Keratinocyte (primary cell): Measurements from ENCODE around the gene CENPV. TPM values are rescaled to one million over a fixed set of nuclear protein-coding genes. Genes with fewer than 3 reads are reported as not detected.

Source experiments
- DNase-seq: peaks from one replicate; pipeline ENCODE4 v3.0.0-alpha.2; 2011; ENCODE audit warnings: low read depth, missing footprints, low spot score
- FAIRE-seq: peaks from 2 replicates; lab custom pipeline; 2011; peaks lifted over from hg19 to GRCh38; lab: Jason Lieb, UNC
- H2AFZ ChIP-seq: 2 replicates; pipeline ENCODE4 v1.6.0; 2012; ENCODE audit warnings: low read length, control low read depth, inconsistent platforms; ENCODE audit not compliant: control insufficient read depth
- H3K27ac ChIP-seq: 2 replicates; pipeline ENCODE4 v1.5.1; 2011; ENCODE audit warnings: low read length; ENCODE audit not compliant: control insufficient read depth, insufficient read depth
- H3K27me3 ChIP-seq: 3 replicates; pipeline ENCODE4 v1.6.0; 2011; ENCODE audit warnings: low read length; ENCODE audit not compliant: control insufficient read depth, insufficient read depth; ENCODE audit errors: extremely low read depth
- H3K36me3 ChIP-seq, 2 experiments: 2 replicates in 1 of 2; 3 replicates in 1 of 2; pipeline ENCODE4 v1.5.1; 2011; ENCODE audit warnings: low read length in 2 of 2, mild to moderate bottlenecking in 1 of 2; ENCODE audit not compliant: control insufficient read depth in 2 of 2, insufficient read depth in 2 of 2; ENCODE audit errors: extremely low read depth in 1 of 2
- H3K4me1 ChIP-seq: 3 replicates; pipeline ENCODE4 v1.5.1; 2011; ENCODE audit warnings: low read length; ENCODE audit not compliant: control insufficient read depth, insufficient read depth; ENCODE audit errors: extremely low read depth
- H3K4me2 ChIP-seq: 3 replicates; pipeline ENCODE4 v1.6.0; 2011; ENCODE audit warnings: low read depth, low read length; ENCODE audit not compliant: control insufficient read depth, insufficient read depth; ENCODE audit errors: extremely low read depth
- H3K4me3 ChIP-seq, 3 experiments: fragments of 200-600 bp in 1 of 3; sonication (generic) in 1 of 3; 2 replicates in 2 of 3; 3 replicates in 1 of 3; pipeline ENCODE4 v1.5.1; 2011 to 2016; ENCODE audit warnings: low read length in 3 of 3, mild to moderate bottlenecking in 3 of 3, control low read depth in 2 of 3, inconsistent platforms in 1 of 3, low read depth in 1 of 3, mixed read lengths in 1 of 3, mixed run types in 1 of 3, moderate library complexity in 1 of 3; ENCODE audit not compliant: control insufficient read depth in 2 of 3, insufficient read depth in 2 of 3; ENCODE audit errors: extremely low read depth in 1 of 3
- H3K79me2 ChIP-seq: 2 replicates; pipeline ENCODE4 v1.6.0; 2012; ENCODE audit warnings: low read length; ENCODE audit not compliant: control insufficient read depth, insufficient read depth
- H3K9ac ChIP-seq: 3 replicates; pipeline ENCODE4 v1.6.0; 2011; ENCODE audit warnings: low read length; ENCODE audit not compliant: control insufficient read depth, insufficient read depth; ENCODE audit errors: extremely low read depth
- H3K9me1 ChIP-seq: 3 replicates; pipeline ENCODE4 v1.6.0; 2011; ENCODE audit warnings: low read length; ENCODE audit not compliant: control insufficient read depth, insufficient read depth; ENCODE audit errors: extremely low read depth
- H3K9me3 ChIP-seq: 2 replicates; pipeline ENCODE4 v1.5.1; 2012; ENCODE audit warnings: low read depth, low read length; ENCODE audit not compliant: control insufficient read depth
- H4K20me1 ChIP-seq: 3 replicates; pipeline ENCODE4 v1.6.0; 2011; ENCODE audit warnings: low read length; ENCODE audit not compliant: control insufficient read depth, insufficient read depth; ENCODE audit errors: extremely low read depth
- EZH2 ChIP-seq: IDR thresholded peaks from one replicate; pipeline ENCODE4 v1.6.1; 2012; ENCODE audit warnings: inconsistent platforms, mild to moderate bottlenecking, low read length, moderate library complexity
- dilution Hi-C: fragments of 300-500 bp; cut with MboI; formaldehyde crosslinking; loops from one replicate; pipeline ENCODE4 v1.7.0; 2020; ENCODE audit warnings: low sequenced_read_pairs; ENCODE audit not compliant: extremely low pct_ligation_motif_present
- polyA plus RNA-seq, 5 experiments: library from polyadenylated mRNA; depleted of rRNA in 3 of 5; stranded (reverse) in 3 of 5; stranded (forward) in 1 of 5; unstranded in 1 of 5; fragments of >200 nt; gene quantifications; 1 replicate in 1 of 5; 2 replicates in 3 of 5; 3 replicates in 1 of 5; pipeline versions ENCODE4 v1.2.1 to v1.2.3, GENCODE V29; 2011 to 2012; ENCODE audit warnings: missing spikeins in 2 of 5, low read depth in 1 of 5, low replicate concordance in 1 of 5
- TF ChIP-seq, protein P1 (sequence below), 3 experiments: IDR thresholded peaks in 1 of 3; conservative IDR thresholded peaks in 1 of 3; optimal IDR thresholded peaks in 1 of 3; 2 replicates in 2 of 3; 3 replicates in 1 of 3; pipeline versions ENCODE3 to v1.5.1; 2011; ENCODE audit warnings: low read length in 3 of 3, mild to moderate bottlenecking in 3 of 3, moderate library complexity in 2 of 3, control low read depth in 1 of 3, inconsistent platforms in 1 of 3; ENCODE audit not compliant: insufficient read depth in 2 of 3; ENCODE audit errors: extremely low read depth in 1 of 3

The CENPV gene
- polyA plus RNA-seq, 1 donor (not counting 4 experiments of a cell fraction or from before 2014, with no cell fraction given) = 1.5 TPM

DNA sequence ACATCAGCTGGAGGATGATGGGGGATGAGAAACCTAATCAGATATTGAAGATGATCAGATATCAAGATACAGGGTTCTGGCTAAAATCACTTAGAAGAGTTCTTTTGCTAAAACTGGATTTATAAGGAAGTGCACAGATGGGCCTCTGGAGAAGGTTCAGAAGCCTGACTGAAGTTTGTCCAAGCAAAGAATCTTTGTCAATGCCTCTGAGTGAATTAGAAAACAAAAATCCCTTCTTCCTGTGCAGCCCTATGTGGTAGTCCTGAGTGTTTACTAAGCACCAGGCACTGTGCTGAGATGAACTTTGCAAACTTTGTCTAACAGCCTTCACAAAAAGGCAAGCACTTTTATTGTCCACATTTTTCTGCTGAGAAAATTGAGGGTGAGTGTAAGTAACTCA, 11.4 kb upstream of the CENPV start:
- no peaks in the 10 kb centered on the region for H3K27me3 ChIP-seq
- no peaks in the 10 kb centered on the region for H3K4me1 ChIP-seq
- FAIRE-seq (no peak), DNase-seq (no peak)
- no peaks in the 10 kb centered on the region for H3K36me3 ChIP-seq
- H2AFZ ChIP-seq = no peak overlapping the region
- H3K9ac ChIP-seq = no peak overlapping the region
- H3K27ac ChIP-seq = no peak overlapping the region
- dilution Hi-C loops = no loop called here
- H3K4me3 ChIP-seq = no peak overlapping the region
- no peaks in the 10 kb centered on the region for H3K9me1 ChIP-seq
- H4K20me1 ChIP-seq = no peaks in the 10 kb centered on the region
- no peaks in the 10 kb centered on the region for H3K79me2 ChIP-seq
- no peak for TF ChIP-seq EZH2
- TF ChIP-seq, protein P1, sequence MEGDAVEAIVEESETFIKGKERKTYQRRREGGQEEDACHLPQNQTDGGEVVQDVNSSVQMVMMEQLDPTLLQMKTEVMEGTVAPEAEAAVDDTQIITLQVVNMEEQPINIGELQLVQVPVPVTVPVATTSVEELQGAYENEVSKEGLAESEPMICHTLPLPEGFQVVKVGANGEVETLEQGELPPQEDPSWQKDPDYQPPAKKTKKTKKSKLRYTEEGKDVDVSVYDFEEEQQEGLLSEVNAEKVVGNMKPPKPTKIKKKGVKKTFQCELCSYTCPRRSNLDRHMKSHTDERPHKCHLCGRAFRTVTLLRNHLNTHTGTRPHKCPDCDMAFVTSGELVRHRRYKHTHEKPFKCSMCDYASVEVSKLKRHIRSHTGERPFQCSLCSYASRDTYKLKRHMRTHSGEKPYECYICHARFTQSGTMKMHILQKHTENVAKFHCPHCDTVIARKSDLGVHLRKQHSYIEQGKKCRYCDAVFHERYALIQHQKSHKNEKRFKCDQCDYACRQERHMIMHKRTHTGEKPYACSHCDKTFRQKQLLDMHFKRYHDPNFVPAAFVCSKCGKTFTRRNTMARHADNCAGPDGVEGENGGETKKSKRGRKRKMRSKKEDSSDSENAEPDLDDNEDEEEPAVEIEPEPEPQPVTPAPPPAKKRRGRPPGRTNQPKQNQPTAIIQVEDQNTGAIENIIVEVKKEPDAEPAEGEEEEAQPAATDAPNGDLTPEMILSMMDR (optimal IDR thresholded peaks at IDR 0.05 in 1 of 3, IDR thresholded peaks at IDR 0.05 in 1 of 3, conservative IDR thresholded peaks at IDR 0.05 in 1 of 3; ENCODE audit: extremely low read depth in 1 of 3, insufficient read depth in 2 of 3, low read length in 3 of 3) = no peak
- H3K9me3 ChIP-seq = no peaks in the 10 kb centered on the region
- no peak overlapping the region for H3K4me2 ChIP-seq

DNA sequence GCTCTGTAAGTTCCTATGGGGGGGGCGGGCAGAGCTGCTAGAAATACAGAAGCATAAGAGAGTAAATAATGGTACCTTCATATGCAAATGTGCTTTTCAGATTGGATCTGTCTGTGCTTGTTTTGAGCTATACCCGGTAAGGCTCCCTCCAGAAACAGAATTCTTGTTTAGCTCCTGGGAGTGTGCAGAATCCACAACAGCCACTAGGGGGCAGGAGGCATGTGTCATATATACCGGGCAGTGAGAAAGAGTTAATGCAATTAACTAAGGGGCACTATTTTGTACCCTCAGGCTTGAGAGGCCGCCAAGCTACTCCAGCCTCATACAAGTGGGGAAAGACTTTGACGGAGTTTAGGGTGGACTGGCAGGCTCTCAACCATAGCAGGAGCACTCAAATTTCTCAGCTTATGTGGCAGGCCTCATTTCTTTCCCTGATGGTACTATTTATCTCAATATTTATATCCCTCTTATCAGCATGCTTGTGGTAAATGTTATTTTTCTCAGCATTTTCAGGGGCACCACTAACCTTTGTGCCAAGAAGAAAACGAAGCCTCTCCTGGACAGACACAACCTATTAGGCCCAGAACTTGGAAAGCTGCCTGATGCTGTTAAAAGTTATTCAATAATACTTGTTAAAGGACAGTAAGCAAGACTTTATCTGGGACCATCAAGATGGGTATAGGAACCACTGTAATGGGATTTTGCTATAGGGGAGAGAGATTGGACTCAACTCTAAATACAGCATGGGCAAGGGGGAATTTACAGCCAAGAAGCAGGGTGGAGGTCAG, 10.7 kb upstream of the CENPV start:
- no peaks in the 10 kb centered on the region for H3K4me1 ChIP-seq
- no peaks in the 10 kb centered on the region for H3K36me3 ChIP-seq
- H3K27ac ChIP-seq = no peak overlapping the region
- no peak overlapping the region for H3K9ac ChIP-seq
- no peaks in the 10 kb centered on the region for H3K9me1 ChIP-seq
- H3K4me3 ChIP-seq = no peak overlapping the region
- H3K4me2 ChIP-seq = no peak overlapping the region
- FAIRE-seq (peak; percentile 73), DNase-seq (no peak)
- H3K9me3 ChIP-seq = no peaks in the 10 kb centered on the region
- no peak overlapping the region for H2AFZ ChIP-seq
- H3K79me2 ChIP-seq = no peaks in the 10 kb centered on the region
- no peaks in the 10 kb centered on the region for H4K20me1 ChIP-seq
- dilution Hi-C loops = no loop called here
- no peaks in the 10 kb centered on the region for H3K27me3 ChIP-seq
- TF ChIP-seq EZH2 = no peak
- TF ChIP-seq, protein P1 (optimal IDR thresholded peaks at IDR 0.05 in 1 of 3, IDR thresholded peaks at IDR 0.05 in 1 of 3, conservative IDR thresholded peaks at IDR 0.05 in 1 of 3; ENCODE audit: extremely low read depth in 1 of 3, insufficient read depth in 2 of 3, low read length in 3 of 3) = peak; percentile 84 to 95 (median 86)
